B cell (primary cell): ENCODE data around the gene EEPD1.

Experiments used
- CTCF ChIP-seq: fragments of 200-600 bp; IDR thresholded peaks from one replicate; pipeline ENCODE4 v1.8.0; 2022; ENCODE audit warnings: antibody characterized with exemption, mild to moderate bottlenecking
- EZH2 ChIP-seq: IDR thresholded peaks from 2 replicates; pipeline ENCODE4 v1.6.1; 2012; ENCODE audit warnings: borderline replicate concordance, low read depth, mild to moderate bottlenecking, moderate library complexity, low read length; ENCODE audit not compliant: insufficient read depth, poor library complexity, severe bottlenecking

GRCh38 chr7:36309301-36309700, 156.2 kb downstream of the EEPD1 start:
- TF ChIP-seq CTCF, result no peak
- TF ChIP-seq EZH2, result no peak
